Stimulated activated CD8-positive, alpha-beta memory T cell treated with anti-CD3 and anti-CD28 coated beads, Interleukin-4, amount 100 ng/mL, for 48 hours (primary cell): ENCODE data around the gene TACC3.

ENCODE experiments used
- DNase-seq: peaks from one replicate; pipeline ENCODE4 v3.0.0-alpha.2; 2020

TACC3 gene

GRCh38 chr4:1762264-1763010 is 41.1 kb downstream of the TACC3 start:
- DNase-seq = no peak

DNA sequence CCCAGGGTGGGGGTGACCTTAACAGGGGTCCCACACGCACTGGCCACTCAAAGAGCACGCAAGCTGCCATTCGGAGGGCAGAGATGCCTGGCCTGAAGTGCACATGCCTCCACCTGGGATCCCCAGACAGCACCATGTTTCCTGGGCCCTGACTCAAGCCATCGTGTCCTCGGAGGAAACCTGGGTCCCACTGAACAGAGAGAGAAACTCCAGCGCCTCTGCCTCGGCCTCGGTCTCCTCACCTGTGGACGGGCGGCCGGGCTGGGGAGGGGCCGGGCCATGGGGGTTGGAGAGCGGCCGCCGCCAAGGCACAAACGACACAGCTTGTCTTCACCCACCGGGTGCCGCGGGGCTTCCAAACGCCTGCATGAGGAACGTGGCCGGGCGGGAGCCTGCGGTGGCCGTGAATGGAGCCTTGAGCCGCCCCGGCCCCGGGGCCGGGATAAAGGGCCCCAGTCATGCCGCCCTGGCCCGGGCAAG is 41.8 kb downstream of the TACC3 start:
- DNase-seq = no peak

GRCh38 chr4:1763550-1764080 is 42.3 kb downstream of the TACC3 start:
- DNase-seq = no peak

GRCh38 chr4:1764670-1765069 is 43.3 kb downstream of the TACC3 start:
- DNase-seq = no peak

DNA sequence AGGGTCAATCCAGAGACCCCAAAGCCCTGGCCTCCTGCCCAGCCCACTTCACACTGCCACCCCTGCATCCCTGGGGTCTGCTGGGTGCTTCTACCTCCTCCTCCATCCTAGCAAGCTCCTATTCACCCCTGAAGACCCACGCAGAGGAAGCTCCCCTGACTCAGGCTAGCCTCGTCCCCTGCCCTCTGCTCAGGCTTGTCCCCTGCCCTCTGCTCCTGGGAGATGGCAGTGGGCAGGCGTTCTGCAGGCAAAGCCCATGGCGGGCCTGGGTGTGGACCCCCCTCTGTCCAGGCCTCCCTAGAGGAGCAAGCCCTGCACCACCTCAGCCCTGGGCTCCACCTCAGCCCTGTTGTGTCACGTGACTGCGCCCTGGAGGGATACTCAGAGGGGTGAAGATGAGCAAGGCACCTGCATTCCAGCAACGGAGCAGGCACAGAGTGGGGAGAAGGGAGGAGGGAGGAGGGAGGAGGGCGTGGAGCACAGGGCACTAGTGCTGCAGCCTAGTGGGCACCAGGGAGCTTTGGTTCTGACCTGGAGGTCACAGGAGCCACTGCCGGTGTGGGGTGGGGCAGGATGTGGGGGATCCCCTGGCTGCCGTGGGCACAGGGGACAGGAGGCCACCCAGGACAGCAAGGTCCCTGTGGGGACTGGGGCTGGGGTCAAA is 44.2 kb downstream of the TACC3 start:
- no peak for DNase-seq

DNA sequence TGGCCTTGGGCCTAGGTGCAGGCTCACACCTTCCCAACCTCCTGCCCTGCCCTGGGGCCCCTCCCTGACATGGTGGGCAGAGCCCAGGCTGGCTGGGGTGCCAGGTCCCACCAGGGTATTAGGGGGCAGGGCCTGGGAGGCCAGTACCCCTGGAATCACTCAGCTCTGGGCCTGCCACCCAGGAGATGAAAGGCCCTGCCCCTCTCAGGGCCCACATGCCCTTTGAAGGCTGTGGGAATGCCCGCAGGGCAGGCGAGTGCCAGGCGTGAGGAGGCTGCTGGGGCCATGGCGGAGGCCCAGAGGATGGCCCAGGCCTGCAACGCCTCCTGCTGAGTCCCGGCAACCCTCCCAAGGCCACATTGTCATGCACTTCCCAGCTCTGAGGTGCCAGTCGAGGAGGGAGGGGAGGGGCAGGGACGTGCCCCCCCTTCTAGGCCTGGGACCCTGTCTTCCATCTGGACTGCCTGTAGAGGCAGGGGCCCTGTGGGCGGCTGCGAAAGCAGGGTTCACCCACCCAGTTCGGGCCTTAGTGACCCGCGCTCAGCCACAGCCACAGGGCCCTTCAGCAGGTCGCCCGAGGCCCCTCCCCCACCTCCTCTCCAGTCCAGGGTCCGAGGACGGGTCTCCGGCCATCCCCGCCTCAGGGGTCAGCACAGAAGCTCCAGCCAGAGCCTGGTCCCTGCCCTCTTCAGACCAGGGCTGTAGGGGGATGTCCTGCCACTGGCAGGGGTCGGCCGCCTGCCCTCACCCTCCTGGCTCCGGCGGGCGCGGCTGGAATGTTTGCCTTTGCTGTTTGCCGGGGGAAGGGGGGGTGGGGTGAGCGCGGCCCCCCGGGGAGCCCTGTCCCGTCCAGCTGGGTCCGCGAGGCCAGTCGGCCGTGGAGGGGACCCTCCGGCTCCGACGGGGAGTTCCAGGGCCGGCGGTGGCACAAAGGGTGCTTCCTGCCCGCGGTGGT is 45.1 kb downstream of the TACC3 start:
- no peak for DNase-seq

DNA sequence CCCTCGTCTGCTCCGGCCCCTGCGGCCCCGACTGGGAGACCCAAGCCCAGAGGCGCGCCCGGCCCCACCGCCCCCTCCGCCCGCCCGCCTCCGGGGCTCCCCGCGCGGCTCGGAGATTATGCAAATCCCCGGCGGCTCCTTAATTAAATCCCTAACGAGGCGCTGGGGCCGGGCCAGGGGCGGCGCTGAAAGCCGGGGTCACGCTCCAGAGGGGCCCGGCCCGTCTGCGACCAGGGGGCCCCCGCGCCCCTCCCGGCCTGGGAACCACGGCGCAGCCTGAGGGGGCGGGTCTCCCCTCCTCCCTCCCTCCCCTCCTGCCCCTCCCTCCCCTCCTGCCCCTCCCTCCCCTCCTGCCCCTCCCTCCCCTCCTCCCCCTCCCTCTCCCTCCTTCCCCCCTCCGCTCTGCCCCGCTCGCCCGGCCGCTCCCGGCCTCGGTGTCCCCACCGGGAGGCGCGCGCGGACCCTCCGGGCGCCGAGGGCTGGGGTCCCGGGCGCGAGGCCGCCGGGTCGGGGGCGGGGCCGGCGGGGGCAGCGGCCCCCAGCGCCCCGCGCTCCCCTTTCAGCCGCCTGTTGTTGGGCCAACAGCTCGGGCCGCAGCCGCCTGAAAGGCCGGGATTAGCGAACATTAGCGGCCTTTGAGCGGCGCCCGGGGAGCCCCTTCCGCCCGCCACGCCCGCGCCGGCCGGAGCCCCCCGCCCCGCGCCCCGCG is 45.9 kb downstream of the TACC3 start:
- no peak for DNase-seq

- DNase-seq = peak; percentile 54
These were observed 46.5 kb downstream of the TACC3 start for GRCh38 chr4:1767770-1768366.

- DNase-seq = no peak
These were observed 47.2 kb downstream of the TACC3 start for GRCh38 chr4:1768367-1769034.

DNA sequence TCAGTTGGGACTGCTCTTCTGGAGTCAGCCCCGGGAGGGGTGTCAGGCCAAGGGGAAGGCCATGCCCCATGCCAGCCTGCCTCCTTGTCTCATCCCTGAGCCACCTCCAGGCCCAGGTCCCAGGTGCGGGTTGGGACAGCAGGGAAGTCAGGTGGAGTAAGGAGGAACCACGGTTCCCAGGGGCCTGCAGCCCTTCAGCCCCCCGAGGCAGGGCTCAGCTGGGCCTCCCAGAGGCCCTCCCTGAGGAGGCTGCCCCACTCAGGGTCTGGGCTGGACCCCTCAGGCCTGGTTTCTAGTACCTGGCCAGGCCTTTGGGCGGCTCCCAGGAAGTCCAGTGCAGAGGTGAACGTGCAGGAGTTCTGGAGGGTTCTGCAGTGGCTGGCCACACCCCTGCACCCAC is 48.4 kb downstream of the TACC3 start:
- no peak for DNase-seq

DNA sequence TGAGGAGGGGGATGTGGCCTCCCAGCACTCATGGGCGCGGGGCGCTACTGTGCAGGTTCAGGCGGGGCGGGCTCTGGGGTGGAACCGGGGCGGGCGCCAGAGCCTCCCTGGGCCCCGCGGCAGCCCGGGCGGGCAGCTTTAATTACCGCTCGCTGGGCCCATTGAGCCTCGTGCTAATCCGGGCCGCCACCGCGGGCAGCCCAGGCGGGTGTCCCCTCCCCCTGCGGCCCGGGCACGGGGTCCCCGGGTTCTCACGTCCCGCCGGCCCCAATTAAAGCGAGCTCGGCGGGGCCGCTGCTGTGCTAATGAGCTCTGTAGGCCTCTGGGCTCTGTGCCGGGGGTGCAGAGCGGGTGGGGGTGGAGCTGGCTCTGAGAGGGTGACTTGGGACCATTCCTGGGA is 48.9 kb downstream of the TACC3 start:
- DNase-seq = no peak

- no peak for DNase-seq
These were observed 49.5 kb downstream of the TACC3 start for GRCh38 chr4:1770791-1771231.

GRCh38 chr4:1771555-1772305 is 50.4 kb downstream of the TACC3 start:
- DNase-seq = no peak

GRCh38 chr4:1772853-1773538 is 51.7 kb downstream of the TACC3 start:
- DNase-seq = no peak

DNA sequence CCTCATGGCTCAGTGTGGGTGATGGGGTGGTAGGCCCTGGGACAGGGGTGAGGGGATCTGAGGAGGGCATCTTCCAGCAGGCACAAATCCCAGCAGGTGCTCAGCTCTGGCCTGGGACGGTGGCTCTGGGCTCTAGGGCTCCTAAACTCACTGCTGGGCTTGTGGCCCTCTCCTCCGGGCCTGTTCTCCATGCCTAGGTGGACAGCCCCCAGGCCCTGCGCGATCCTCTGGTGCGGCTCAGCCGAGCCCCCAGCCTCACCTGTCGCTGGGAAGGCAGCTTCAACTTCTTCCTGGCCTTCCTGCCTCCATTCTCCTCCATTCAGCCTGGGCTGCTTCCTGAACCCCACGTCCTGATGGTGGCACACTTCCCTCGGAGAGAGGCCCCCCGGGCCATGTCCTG is 52.4 kb downstream of the TACC3 start:
- no peak for DNase-seq

GRCh38 chr4:1775731-1776500 is 54.6 kb downstream of the TACC3 start:
- no peak for DNase-seq

GRCh38 chr4:1776521-1777161 is 55.3 kb downstream of the TACC3 start:
- DNase-seq = no peak

DNA sequence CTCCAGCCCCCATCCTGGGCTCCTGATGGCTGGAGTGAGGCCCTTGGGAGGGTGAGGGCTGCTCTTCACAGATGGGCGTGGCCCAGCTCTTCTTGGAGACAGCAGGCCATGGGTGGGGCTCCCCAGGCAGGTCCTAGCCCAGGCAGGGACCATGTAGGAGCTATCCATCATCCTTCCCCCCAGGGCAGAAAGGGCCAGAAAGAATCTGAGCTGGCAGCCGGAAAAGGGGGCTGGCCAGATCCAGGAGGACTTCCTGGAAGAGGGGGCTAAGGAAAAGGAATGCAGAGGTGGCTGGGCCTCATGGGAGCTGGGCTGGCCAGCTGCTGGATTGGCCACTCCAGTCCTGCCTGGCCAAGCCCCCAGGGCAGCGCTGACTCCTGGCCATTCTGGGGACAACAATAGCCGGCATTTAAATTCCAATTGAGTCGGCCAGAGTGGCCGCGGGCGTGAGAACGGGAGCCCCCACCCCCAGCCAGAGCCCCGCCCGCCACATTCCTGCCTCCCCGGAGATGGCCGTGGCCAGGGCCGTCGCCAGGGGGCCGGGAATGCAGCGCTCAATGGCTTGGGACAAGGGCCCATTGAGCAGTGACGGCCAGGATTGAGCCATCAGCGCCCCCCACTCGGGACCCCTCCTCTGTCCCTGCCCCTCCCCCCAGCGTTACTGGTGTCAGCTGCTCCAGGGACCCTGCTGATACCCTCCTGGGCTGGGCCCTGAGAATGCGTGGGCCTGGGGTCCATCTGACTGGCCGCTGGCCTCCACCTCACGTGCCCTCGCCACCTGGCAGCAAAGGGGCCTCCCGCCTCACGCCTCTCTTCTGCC is 56.7 kb downstream of the TACC3 start:
- DNase-seq = no peak
